Tracheal epithelial cell (primary cell): ENCODE measurements around the gene URI1. TPM values are rescaled to one million over a fixed set of nuclear protein-coding genes. Genes with fewer than 3 reads are reported as not detected.

Source experiments
- total RNA-seq: library from RNA; depleted of rRNA; stranded (reverse); fragments of >200 nt; gene quantifications from 2 replicates; pipeline ENCODE4 v1.2.1, GENCODE V29; 2014

The URI1 gene, protein sequence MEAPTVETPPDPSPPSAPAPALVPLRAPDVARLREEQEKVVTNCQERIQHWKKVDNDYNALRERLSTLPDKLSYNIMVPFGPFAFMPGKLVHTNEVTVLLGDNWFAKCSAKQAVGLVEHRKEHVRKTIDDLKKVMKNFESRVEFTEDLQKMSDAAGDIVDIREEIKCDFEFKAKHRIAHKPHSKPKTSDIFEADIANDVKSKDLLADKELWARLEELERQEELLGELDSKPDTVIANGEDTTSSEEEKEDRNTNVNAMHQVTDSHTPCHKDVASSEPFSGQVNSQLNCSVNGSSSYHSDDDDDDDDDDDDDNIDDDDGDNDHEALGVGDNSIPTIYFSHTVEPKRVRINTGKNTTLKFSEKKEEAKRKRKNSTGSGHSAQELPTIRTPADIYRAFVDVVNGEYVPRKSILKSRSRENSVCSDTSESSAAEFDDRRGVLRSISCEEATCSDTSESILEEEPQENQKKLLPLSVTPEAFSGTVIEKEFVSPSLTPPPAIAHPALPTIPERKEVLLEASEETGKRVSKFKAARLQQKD
- total RNA-seq, result 81.2 and 84.3 TPM in 2 replicates

GRCh38 chr19:29941828-29942403, at the start of gene URI1:
URI1 (plus strand) TSS chr19:29942239; CDS start chr19:29942548, 309 bp downstream.

Other genes starting within 250 kb of the URI1 start
- gene C19orf12, start 227.0 kb upstream of the URI1 start, total RNA-seq, result 18.5 and 21.0 TPM in 2 replicates
- 4.5 and 16.9 TPM in 2 replicates for gene CCNE1, start 130.2 kb upstream of the URI1 start, total RNA-seq